Activated CD8-positive, alpha-beta T cell treated with anti-CD3 and anti-CD28 coated beads for 36 hours (primary cell): Measurements from ENCODE around the gene SMIM5. TPM values are rescaled to one million over a fixed set of nuclear protein-coding genes. Genes with fewer than 3 reads are reported as not detected.

Experiments
- ATAC-seq: fragments of 200-7000 bp; cut with Tn5 transposase; one replicate; pipeline ENCODE4 v1.10.0; 2021; ENCODE audit warnings: mild to moderate bottlenecking, moderate library complexity
- CTCF ChIA-PET: fragments of 350-600 bp; sonication (Branson Sonifier 250); formaldehyde crosslinking; loops from one replicate; lab custom pipeline; 2021; ENCODE audit warnings: antibody characterized with exemption; lab: Charles Lee
- POLR2A ChIA-PET: fragments of 350-600 bp; sonication (Branson Sonifier 250); formaldehyde crosslinking; loops from one replicate; lab custom pipeline; 2021; ENCODE audit warnings: antibody characterized with exemption; lab: Charles Lee
- DNase-seq: peaks from one replicate; pipeline ENCODE4 v3.0.0-alpha.2; 2020
- H3K27ac Mint-ChIP-seq: one replicate; pipeline ENCODE4 v1.8.0; 2021; ENCODE audit warnings: mild to moderate bottlenecking, mixed read lengths
- H3K27me3 Mint-ChIP-seq: one replicate; pipeline ENCODE4 v1.8.0; 2021; ENCODE audit warnings: mixed read lengths
- H3K36me3 Mint-ChIP-seq: one replicate; pipeline ENCODE4 v1.8.0; 2021; ENCODE audit warnings: low read depth, mixed read lengths
- H3K4me1 Mint-ChIP-seq: one replicate; pipeline ENCODE4 v1.8.0; 2021; ENCODE audit warnings: low read depth, mixed read lengths
- H3K4me3 Mint-ChIP-seq: one replicate; pipeline ENCODE4 v1.8.0; 2021; ENCODE audit warnings: mild to moderate bottlenecking, moderate library complexity, mixed read lengths
- H3K9me3 Mint-ChIP-seq: one replicate; pipeline ENCODE4 v1.8.0; 2021; ENCODE audit warnings: mixed read lengths
- intact Hi-C: fragments of 100-400 bp; cut with micrococcal nuclease; formaldehyde crosslinking; loops from one replicate; pipeline ENCODE4 v1.10.0; 2022
- total RNA-seq, 2 experiments: library from RNA; stranded (reverse); gene quantifications; one replicate each; pipeline ENCODE4 v1.2.3, GENCODE V29; 2021
- TF ChIP-seq, protein P1 (sequence below): fragments of 200-600 bp; IDR thresholded peaks from one replicate; pipeline ENCODE4 v1.8.0; 2022; ENCODE audit warnings: antibody characterized with exemption, mild to moderate bottlenecking

The SMIM5 gene
- total RNA-seq, 2 experiments from 2014 or later = 0.07 to 0.25 TPM

DNA sequence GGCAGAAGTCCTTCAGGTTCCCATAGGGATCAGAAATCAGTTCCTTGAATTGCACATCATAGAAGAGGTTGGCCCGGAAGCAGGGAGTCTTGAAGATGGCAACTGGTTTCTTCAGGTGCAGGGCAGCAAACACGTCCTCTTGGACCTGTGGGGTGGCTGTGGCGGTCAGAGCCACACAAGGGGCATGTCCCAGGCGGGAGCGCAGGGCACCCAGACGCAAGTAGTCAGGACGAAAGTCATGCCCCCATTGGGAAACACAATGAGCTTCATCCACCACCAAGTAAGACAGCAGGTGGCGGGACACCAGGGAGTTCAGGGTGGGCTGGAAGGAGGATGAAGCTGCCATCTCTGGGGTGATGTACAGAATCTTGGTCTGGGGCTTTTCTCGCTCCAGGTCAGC, 29.3 kb downstream of the SMIM5 start:
- no peak overlapping the region for H3K27ac Mint-ChIP-seq
- intact Hi-C loops = no loop called here
- DNase-seq = no peak
- ChIA-PET POLR2A (interaction anchor here (1.2 kb wide), 2 partner anchors 10 to 21 kb away, joined by 3 read pairs; no protein-coding TSS in a partner anchor), CTCF (interaction anchor here (0.8 to 3.6 kb wide), 4 partner anchors 30 to 91 kb away, joined by 3 to 13 read pairs (median 5); partner anchors contain the start of gene SMIM5)
- TF ChIP-seq, protein P1, sequence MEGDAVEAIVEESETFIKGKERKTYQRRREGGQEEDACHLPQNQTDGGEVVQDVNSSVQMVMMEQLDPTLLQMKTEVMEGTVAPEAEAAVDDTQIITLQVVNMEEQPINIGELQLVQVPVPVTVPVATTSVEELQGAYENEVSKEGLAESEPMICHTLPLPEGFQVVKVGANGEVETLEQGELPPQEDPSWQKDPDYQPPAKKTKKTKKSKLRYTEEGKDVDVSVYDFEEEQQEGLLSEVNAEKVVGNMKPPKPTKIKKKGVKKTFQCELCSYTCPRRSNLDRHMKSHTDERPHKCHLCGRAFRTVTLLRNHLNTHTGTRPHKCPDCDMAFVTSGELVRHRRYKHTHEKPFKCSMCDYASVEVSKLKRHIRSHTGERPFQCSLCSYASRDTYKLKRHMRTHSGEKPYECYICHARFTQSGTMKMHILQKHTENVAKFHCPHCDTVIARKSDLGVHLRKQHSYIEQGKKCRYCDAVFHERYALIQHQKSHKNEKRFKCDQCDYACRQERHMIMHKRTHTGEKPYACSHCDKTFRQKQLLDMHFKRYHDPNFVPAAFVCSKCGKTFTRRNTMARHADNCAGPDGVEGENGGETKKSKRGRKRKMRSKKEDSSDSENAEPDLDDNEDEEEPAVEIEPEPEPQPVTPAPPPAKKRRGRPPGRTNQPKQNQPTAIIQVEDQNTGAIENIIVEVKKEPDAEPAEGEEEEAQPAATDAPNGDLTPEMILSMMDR = no peak
- no peak for ATAC-seq
- no peak overlapping the region for H3K4me3 Mint-ChIP-seq
- H3K27me3 Mint-ChIP-seq = no peaks in the 10 kb centered on the region
- H3K36me3 Mint-ChIP-seq = peaks cover 15% of the 10 kb centered on the region
- no peaks in the 10 kb centered on the region for H3K9me3 Mint-ChIP-seq
- H3K4me1 Mint-ChIP-seq = peaks cover 15% of the 10 kb centered on the region

DNA sequence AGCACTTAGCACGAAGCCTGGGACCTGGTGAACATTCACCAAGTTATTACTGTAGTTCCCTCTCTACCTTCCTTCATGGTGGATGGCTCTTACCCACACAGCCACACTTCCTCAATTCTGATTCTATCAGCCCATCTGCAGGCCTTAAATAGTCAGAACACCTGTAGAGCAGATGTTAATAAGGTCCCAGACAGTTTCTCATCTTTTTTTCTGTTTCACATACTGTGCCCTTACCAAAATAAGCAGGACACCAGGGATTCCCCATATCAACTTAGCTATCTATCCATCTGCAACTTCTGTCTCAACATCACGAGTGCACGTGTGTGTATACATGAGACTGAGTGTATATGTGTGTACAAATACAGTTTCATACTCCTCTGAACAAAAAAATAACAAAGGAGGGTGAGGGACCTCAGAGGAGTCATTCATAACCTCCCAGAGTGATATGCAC, 30.9 kb downstream of the SMIM5 start:
- Mint-ChIP-seq H3K36me3 (peaks cover 22% of the 10 kb centered on the region), H3K27ac (no peak overlapping the region), H3K4me1 (peaks cover 23% of the 10 kb centered on the region), H3K9me3 (no peaks in the 10 kb centered on the region), H3K27me3 (no peaks in the 10 kb centered on the region), H3K4me3 (no peak overlapping the region)
- intact Hi-C loops = no loop called here
- TF ChIP-seq, protein P1 = no peak
- ATAC-seq (no peak), DNase-seq (no peak)
- ChIA-PET POLR2A (interaction anchor here (1.1 kb wide), 1 partner anchor 14 kb away, joined by 3 read pairs; no protein-coding TSS in a partner anchor), CTCF (interaction anchor here (4.6 kb wide), 1 partner anchor 31 kb away, joined by 23 read pairs; the partner anchor contains the start of gene SMIM5)

DNA sequence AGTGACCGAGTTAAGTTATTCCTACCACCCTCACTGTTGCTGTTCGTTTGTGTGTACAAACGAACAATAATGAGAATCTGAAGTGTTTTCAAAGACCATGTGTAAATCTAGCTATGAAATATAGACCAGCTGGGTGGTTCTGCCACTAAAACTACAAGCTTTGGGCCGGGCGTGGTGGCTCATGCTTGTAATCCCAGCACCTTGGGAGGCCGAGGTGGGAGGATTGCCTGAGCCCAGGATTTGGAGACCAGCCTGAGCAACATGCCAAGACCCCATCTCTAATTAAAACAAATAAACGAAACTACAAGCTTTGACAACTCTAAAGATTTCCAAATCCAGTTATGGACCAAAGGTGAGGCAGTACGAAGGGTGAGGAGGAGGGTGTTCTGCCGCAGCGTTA, 32.7 kb downstream of the SMIM5 start:
- no peak for ATAC-seq

DNA sequence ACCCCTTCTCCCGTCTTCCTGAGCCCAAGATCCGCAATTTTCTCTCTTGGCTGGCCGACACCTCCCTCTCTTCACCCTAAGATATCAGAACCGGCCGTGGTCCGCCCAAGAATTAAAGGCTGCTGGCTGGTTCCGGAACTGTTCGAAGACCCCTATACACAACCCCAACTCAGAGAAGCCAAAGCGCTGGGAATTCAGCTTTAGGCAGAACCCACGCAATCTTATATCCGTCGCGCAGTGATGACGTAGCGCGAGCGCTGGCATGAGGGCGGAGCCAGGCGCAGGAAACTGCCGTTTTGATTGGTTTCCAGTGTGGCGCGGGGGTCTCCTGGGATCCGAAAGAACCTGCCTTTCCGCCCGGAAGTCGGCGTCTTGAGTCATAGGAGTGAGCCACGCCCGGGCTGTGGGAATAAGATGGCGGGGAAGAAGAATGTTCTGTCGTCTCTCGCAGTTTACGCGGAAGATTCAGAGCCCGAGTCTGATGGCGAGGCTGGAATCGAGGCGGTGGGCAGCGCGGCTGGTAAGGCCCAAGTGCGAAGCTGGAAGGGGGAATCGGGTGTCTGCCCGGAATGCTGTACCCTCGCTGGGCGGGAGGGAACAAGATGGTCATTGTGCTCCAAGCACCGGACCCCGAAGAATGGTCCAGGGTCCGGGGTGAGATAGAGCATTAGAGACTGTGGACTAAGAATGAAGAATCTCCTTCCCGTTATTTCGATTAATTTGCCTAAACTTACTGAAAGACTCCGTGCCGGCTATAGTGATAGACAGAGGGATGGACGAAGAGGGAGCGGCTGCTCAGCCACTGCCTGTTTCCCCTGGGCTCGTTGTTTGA, 33.9 kb downstream of the SMIM5 start, which contains the start of the genes RECQL5 and SAP30BP:
Gene RECQL5, minus strand, starts transcription at position 196 of the 832 bp plus-strand sequence. CDS start 597 bp downstream, outside the sequence.
Gene SAP30BP, plus strand, starts transcription at position 380 of the 832 bp plus-strand sequence. Its CDS starts 35 bp downstream, at position 415.
- ChIA-PET CTCF (interaction anchor here (0.8 to 4.6 kb wide), 9 partner anchors 8 to 86 kb away, joined by 3 to 23 read pairs (median 8); partner anchors contain the start of gene SMIM5), POLR2A (interaction anchor here (0.5 to 2.9 kb wide), 20 partner anchors 10 to 376 kb away, joined by 3 to 17 read pairs (median 4); partner anchors contain the start of genes SMIM5 and TMEM94)
- Mint-ChIP-seq H3K27me3 (no peaks in the 10 kb centered on the region), H3K4me3 (no peak within 1 kb of the TSS), H3K9me3 (no peaks in the 10 kb centered on the region), H3K4me1 (peaks cover 37% of the 10 kb centered on the region), H3K27ac (peak within 1 kb of the TSS; percentile 63), H3K36me3 (peaks cover 26% of the 10 kb centered on the region)
- intact Hi-C loops = no loop called here
- ATAC-seq = peak; percentile 100
- DNase-seq = peak; percentile 99
- TF ChIP-seq, protein P1 = no peak

More for the DNA sequence above, 32.7 kb downstream of the SMIM5 start:
- Mint-ChIP-seq H3K27me3 (no peaks in the 10 kb centered on the region), H3K27ac (peak overlapping the region; percentile 63), H3K36me3 (peaks cover 28% of the 10 kb centered on the region), H3K4me3 (no peak overlapping the region), H3K4me1 (peaks cover 33% of the 10 kb centered on the region), H3K9me3 (no peaks in the 10 kb centered on the region)
- POLR2A ChIA-PET = interaction anchor here (0.9 to 2.9 kb wide), 10 partner anchors 9 to 210 kb away, joined by 3 to 17 read pairs (median 5); partner anchors contain the start of genes SMIM5 and TMEM94
- CTCF ChIA-PET = interaction anchor here (1.3 to 4.6 kb wide), 6 partner anchors 8 to 88 kb away, joined by 4 to 23 read pairs (median 11); partner anchors contain the start of gene SMIM5
- TF ChIP-seq, protein P1 = no peak
- intact Hi-C loops = no loop called here
- no peak for DNase-seq
